Gastrocnemius medialis (tissue), 4 donors: ENCODE results near the gene DPP3.

Experiments
- CTCF ChIP-seq, 5 experiments: fragments of 450-650 bp in 3 of 5; fragments of 200-600 bp in 2 of 5; sonication (generic) in 2 of 5; IDR thresholded peaks in 4 of 5; conservative IDR thresholded peaks in 1 of 5; 1 replicate in 4 of 5; 2 replicates in 1 of 5; pipeline ENCODE4 v1.5.1; 2016 to 2019; ENCODE audit warnings: antibody characterized with exemption in 5 of 5, mild to moderate bottlenecking in 3 of 5, moderate library complexity in 3 of 5
- POLR2A ChIP-seq, 2 donors: fragments of 450-650 bp; IDR thresholded peaks; one replicate each; pipeline ENCODE4 v1.6.1; 2017; ENCODE audit warnings: antibody characterized with exemption in 2 of 2, mild to moderate bottlenecking in 2 of 2, moderate library complexity in 2 of 2

- TF ChIP-seq CTCF (IDR thresholded peaks at IDR 0.05 in 4 of 5, conservative IDR thresholded peaks at IDR 0.05 in 1 of 5) (no peak), POLR2A (IDR thresholded peaks at IDR 0.05) (no peak)
Measured at GRCh38 chr11:66451663-66452062, 28.6 kb upstream of the DPP3 start.
